A549 (cell line): ENCODE results near the gene DAZAP1.

Experiments
- CHD4 ChIP-seq: fragments of 200-600 bp; sonication (generic); IDR thresholded peaks from 2 replicates; pipeline ENCODE4 v1.6.1; 2016; ENCODE audit warnings: antibody characterized with exemption, mild to moderate bottlenecking, borderline replicate concordance
- MYC ChIP-seq: IDR thresholded peaks from 2 replicates; pipeline ENCODE4 v1.6.1; 2012; ENCODE audit warnings: mild to moderate bottlenecking, inconsistent platforms, low read length, improper control_type of control experiment, borderline replicate concordance
- NFE2L2 ChIP-seq: fragments of 150-350 bp; conservative IDR thresholded peaks from 2 replicates; pipeline ENCODE4 v1.6.1; 2014; ENCODE audit warnings: low read length
- NPAS2 ChIP-seq: fragments of 250-450 bp; sonication (Bioruptor Pico); IDR thresholded peaks from 2 replicates; pipeline ENCODE4 v1.8.0; 2022; ENCODE audit warnings: mild to moderate bottlenecking, moderate library complexity, borderline replicate concordance
- TF ChIP-seq, protein P1 (sequence below): fragments of >200 bp; sonication (Bioruptor Twin); formaldehyde crosslinking; IDR thresholded peaks from 3 replicates; pipeline ENCODE4 v1.5.1; 2016
- TF ChIP-seq, protein P2 (sequence below): fragments of 200-600 bp; sonication (generic); IDR thresholded peaks from 2 replicates; pipeline ENCODE4 v1.6.1; 2016; ENCODE audit warnings: antibody characterized with exemption, mild to moderate bottlenecking, moderate library complexity

DNA sequence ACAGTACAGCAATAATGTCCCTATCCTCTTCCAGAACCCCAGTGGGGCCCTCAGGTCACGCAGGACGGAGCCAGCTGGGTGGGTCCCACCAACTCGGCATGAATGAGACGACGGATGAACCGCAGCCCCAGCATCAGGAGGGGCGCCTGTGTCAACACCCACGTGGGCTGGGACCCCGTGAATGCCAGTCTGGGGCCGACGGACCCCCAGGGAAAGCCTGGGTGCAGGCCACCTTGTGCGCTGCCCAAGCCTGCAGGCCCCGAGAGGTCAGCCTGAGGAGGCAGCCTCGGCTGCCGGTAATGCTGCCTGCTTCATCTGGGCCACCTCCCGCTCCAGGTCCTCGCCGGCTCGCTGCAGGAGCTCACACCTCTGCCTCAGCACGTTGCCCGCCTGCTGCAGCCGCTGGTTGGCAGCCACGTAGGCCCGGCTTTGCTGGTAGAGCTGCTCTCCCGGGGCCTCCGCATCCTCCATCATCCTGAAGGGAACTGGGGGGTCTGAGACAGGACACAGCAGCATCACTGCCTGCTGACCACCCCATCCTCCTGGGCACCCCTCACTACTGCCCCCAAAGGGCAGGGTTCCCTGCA, 67.5 kb downstream of the DAZAP1 start:
- no peak for TF ChIP-seq CHD4
- TF ChIP-seq, protein P1, sequence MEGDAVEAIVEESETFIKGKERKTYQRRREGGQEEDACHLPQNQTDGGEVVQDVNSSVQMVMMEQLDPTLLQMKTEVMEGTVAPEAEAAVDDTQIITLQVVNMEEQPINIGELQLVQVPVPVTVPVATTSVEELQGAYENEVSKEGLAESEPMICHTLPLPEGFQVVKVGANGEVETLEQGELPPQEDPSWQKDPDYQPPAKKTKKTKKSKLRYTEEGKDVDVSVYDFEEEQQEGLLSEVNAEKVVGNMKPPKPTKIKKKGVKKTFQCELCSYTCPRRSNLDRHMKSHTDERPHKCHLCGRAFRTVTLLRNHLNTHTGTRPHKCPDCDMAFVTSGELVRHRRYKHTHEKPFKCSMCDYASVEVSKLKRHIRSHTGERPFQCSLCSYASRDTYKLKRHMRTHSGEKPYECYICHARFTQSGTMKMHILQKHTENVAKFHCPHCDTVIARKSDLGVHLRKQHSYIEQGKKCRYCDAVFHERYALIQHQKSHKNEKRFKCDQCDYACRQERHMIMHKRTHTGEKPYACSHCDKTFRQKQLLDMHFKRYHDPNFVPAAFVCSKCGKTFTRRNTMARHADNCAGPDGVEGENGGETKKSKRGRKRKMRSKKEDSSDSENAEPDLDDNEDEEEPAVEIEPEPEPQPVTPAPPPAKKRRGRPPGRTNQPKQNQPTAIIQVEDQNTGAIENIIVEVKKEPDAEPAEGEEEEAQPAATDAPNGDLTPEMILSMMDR: no peak
- no peak for TF ChIP-seq NPAS2 (CRISPR knock-in tag)
- TF ChIP-seq, protein P2, sequence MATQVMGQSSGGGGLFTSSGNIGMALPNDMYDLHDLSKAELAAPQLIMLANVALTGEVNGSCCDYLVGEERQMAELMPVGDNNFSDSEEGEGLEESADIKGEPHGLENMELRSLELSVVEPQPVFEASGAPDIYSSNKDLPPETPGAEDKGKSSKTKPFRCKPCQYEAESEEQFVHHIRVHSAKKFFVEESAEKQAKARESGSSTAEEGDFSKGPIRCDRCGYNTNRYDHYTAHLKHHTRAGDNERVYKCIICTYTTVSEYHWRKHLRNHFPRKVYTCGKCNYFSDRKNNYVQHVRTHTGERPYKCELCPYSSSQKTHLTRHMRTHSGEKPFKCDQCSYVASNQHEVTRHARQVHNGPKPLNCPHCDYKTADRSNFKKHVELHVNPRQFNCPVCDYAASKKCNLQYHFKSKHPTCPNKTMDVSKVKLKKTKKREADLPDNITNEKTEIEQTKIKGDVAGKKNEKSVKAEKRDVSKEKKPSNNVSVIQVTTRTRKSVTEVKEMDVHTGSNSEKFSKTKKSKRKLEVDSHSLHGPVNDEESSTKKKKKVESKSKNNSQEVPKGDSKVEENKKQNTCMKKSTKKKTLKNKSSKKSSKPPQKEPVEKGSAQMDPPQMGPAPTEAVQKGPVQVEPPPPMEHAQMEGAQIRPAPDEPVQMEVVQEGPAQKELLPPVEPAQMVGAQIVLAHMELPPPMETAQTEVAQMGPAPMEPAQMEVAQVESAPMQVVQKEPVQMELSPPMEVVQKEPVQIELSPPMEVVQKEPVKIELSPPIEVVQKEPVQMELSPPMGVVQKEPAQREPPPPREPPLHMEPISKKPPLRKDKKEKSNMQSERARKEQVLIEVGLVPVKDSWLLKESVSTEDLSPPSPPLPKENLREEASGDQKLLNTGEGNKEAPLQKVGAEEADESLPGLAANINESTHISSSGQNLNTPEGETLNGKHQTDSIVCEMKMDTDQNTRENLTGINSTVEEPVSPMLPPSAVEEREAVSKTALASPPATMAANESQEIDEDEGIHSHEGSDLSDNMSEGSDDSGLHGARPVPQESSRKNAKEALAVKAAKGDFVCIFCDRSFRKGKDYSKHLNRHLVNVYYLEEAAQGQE: no peak
- TF ChIP-seq NFE2L2: no peak
- TF ChIP-seq MYC: no peak
